Mesothelial cell of epicardium (in vitro differentiated cells): Measurements from ENCODE around the gene EVA1B. TPM values are rescaled to one million over a fixed set of nuclear protein-coding genes. Genes with fewer than 3 reads are reported as not detected.

Experiments
- DNase-seq, 2 experiments: peaks; one replicate each; pipeline ENCODE4 v3.0.0; 2021; ENCODE audit warnings: low spot score in 2 of 2; ENCODE audit not compliant: unreplicated experiment in 2 of 2
- H3K27ac Mint-ChIP-seq: 2 replicates; pipeline ENCODE4 v1.8.0; 2021; ENCODE audit warnings: mixed read lengths
- H3K27me3 Mint-ChIP-seq: 2 replicates; pipeline ENCODE4 v1.8.0; 2021; ENCODE audit warnings: low read depth, mixed read lengths
- H3K36me3 Mint-ChIP-seq: 2 replicates; pipeline ENCODE4 v1.8.0; 2021; ENCODE audit warnings: mixed read lengths
- H3K4me1 Mint-ChIP-seq: 2 replicates; pipeline ENCODE4 v1.8.0; 2021; ENCODE audit warnings: mixed read lengths
- H3K4me3 Mint-ChIP-seq: 2 replicates; pipeline ENCODE4 v1.8.0; 2021; ENCODE audit warnings: mild to moderate bottlenecking, moderate library complexity, mixed read lengths
- H3K9me3 Mint-ChIP-seq: 2 replicates; pipeline ENCODE4 v1.8.0; 2021; ENCODE audit warnings: mixed read lengths
- CTCF ChIP-seq: fragments of 200-600 bp; sonication (generic); IDR thresholded peaks from one replicate; pipeline ENCODE4 v1.5.0; 2021; ENCODE audit warnings: antibody characterized with exemption; ENCODE audit not compliant: unreplicated experiment
- total RNA-seq: library from RNA; stranded (reverse); gene quantifications from 3 replicates; pipeline ENCODE4 v1.2.1, GENCODE V29; 2021

Gene EVA1B
- total RNA-seq, 1 donor from 2014 or later, result 80.4 TPM

- H3K27me3 Mint-ChIP-seq, result no peaks in the 10 kb centered on the region
- no peak overlapping the region for H3K4me3 Mint-ChIP-seq
- H3K9me3 Mint-ChIP-seq, result no peaks in the 10 kb centered on the region
- DNase-seq, result no peak
- H3K4me1 Mint-ChIP-seq, result no peaks in the 10 kb centered on the region
- no peak for TF ChIP-seq CTCF
- H3K27ac Mint-ChIP-seq, result no peak overlapping the region
- H3K36me3 Mint-ChIP-seq, result peaks cover 31% of the 10 kb centered on the region
Measured at GRCh38 chr1:36344395-36344680, 20.9 kb upstream of the EVA1B start.

- no peak overlapping the region for H3K27ac Mint-ChIP-seq
Measured at GRCh38 chr1:36343651-36344394, 20.4 kb upstream of the EVA1B start.

GRCh38 chr1:36342426-36343185 is 19.2 kb upstream of the EVA1B start:
- H3K27me3 Mint-ChIP-seq, result no peaks in the 10 kb centered on the region
- H3K9me3 Mint-ChIP-seq, result no peaks in the 10 kb centered on the region
- H3K27ac Mint-ChIP-seq, result no peak overlapping the region
- no peak overlapping the region for H3K4me3 Mint-ChIP-seq
- no peak for DNase-seq
- no peak for TF ChIP-seq CTCF
- no peaks in the 10 kb centered on the region for H3K4me1 Mint-ChIP-seq
- peaks cover 21% of the 10 kb centered on the region for H3K36me3 Mint-ChIP-seq

More at GRCh38 chr1:36343651-36344394, 20.4 kb upstream of the EVA1B start:
- TF ChIP-seq CTCF, result no peak
- H3K36me3 Mint-ChIP-seq, result peaks cover 31% of the 10 kb centered on the region
- no peak overlapping the region for H3K4me3 Mint-ChIP-seq
- H3K27me3 Mint-ChIP-seq, result no peaks in the 10 kb centered on the region
- H3K9me3 Mint-ChIP-seq, result no peaks in the 10 kb centered on the region
- H3K4me1 Mint-ChIP-seq, result no peaks in the 10 kb centered on the region
- DNase-seq, result no peak

DNA sequence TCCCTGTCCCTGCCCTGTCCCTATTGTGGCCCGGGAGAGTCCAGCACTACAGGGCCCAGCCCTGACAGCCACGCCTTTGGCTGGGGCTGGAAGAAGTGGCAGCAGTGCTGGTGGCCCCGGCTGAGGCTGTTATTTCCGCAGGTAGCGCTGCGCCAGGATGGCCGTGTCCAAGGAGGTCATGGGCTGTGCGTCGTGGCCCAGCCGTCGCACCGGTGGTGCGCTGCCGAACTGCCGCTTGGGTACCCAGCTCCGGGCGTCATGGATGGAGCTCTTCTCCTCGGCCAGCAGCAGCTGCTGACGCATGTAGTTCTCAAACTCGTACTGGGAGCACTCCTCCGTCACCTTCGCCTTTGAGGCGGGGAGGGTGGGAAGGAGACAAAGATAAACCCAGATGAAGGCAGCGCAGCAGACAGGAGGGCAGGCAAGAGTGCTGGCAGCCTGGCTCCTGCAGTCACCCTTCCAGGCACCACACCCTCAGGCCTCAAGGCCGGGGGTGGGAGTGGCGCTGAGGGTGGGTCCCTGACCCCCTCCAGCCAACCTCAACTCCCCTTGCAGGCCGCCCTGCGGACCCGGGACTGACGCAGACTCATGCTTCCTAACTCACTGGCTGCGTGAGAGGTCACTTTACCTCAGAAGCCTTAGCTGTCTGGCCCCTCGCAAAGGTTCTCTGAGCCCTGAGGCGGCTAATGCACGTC is 18.3 kb upstream of the EVA1B start:
- no peak overlapping the region for H3K27ac Mint-ChIP-seq
- H3K4me3 Mint-ChIP-seq, result no peak overlapping the region
- no peaks in the 10 kb centered on the region for H3K9me3 Mint-ChIP-seq
- peaks cover 15% of the 10 kb centered on the region for H3K36me3 Mint-ChIP-seq
- H3K4me1 Mint-ChIP-seq, result no peaks in the 10 kb centered on the region
- no peak for DNase-seq
- no peak for TF ChIP-seq CTCF
- no peaks in the 10 kb centered on the region for H3K27me3 Mint-ChIP-seq

- Mint-ChIP-seq H3K36me3 (peaks cover 8% of the 10 kb centered on the region), H3K27ac (no peak overlapping the region)
Measured at GRCh38 chr1:36339615-36340014, 16.2 kb upstream of the EVA1B start.

More at GRCh38 chr1:36339615-36340014, 16.2 kb upstream of the EVA1B start:
- Mint-ChIP-seq H3K4me3 (no peak overlapping the region), H3K4me1 (no peaks in the 10 kb centered on the region), H3K27me3 (no peaks in the 10 kb centered on the region), H3K9me3 (no peaks in the 10 kb centered on the region)
- no peak for DNase-seq
- TF ChIP-seq CTCF, result no peak
